Activated naive CD4-positive, alpha-beta T cell (primary cell): ENCODE measurements around the gene AUTS2.

Source experiments
- DNase-seq, 4 experiments: peaks; one replicate each; lab custom pipeline; 2025; lab: John Stamatoyannopoulos, UW

The AUTS2 gene

GRCh38 chr7:69939317-69939716 lies 341.0 kb downstream of the AUTS2 start:
- no peak for DNase-seq

GRCh38 chr7:69941077-69941651 lies 342.9 kb downstream of the AUTS2 start:
- no peak for DNase-seq

GRCh38 chr7:69942573-69942972 lies 344.3 kb downstream of the AUTS2 start:
- no peak for DNase-seq

- DNase-seq = no peak
Measured at GRCh38 chr7:69946901-69947300, 348.6 kb downstream of the AUTS2 start.

GRCh38 chr7:69947998-69948397 lies 349.7 kb downstream of the AUTS2 start:
- DNase-seq = no peak

- DNase-seq = no peak
Measured at GRCh38 chr7:69949122-69949521, 350.8 kb downstream of the AUTS2 start.

- DNase-seq = no peak
Measured at GRCh38 chr7:69951458-69951857, 353.2 kb downstream of the AUTS2 start.

- no peak for DNase-seq
Measured at GRCh38 chr7:69953136-69954067, 355.1 kb downstream of the AUTS2 start.

- no peak for DNase-seq
Measured at GRCh38 chr7:69956541-69956940, 358.3 kb downstream of the AUTS2 start.

- no peak for DNase-seq
Measured at GRCh38 chr7:69957661-69958060, 359.4 kb downstream of the AUTS2 start.

GRCh38 chr7:69959789-69960499 lies 361.7 kb downstream of the AUTS2 start:
- no peak for DNase-seq

GRCh38 chr7:69961436-69961835 lies 363.2 kb downstream of the AUTS2 start:
- DNase-seq = no peak

- no peak for DNase-seq
Measured at GRCh38 chr7:69962186-69963065, 364.2 kb downstream of the AUTS2 start.

GRCh38 chr7:69963393-69963792 lies 365.1 kb downstream of the AUTS2 start:
- no peak for DNase-seq

- DNase-seq = no peak
Measured at GRCh38 chr7:69966766-69967591, 368.7 kb downstream of the AUTS2 start.

GRCh38 chr7:69967689-69968450 lies 369.6 kb downstream of the AUTS2 start:
- no peak for DNase-seq

GRCh38 chr7:69968969-69969556 lies 370.8 kb downstream of the AUTS2 start:
- no peak for DNase-seq

GRCh38 chr7:69981646-69982045 lies 383.4 kb downstream of the AUTS2 start:
- DNase-seq = no peak

GRCh38 chr7:69982197-69982596 lies 383.9 kb downstream of the AUTS2 start:
- DNase-seq = no peak

- no peak for DNase-seq
Measured at GRCh38 chr7:69989551-69989950, 391.3 kb downstream of the AUTS2 start.
